SIG-M5 treated with dmso at 0.1 percent for 504 hours (cell line): Measurements from ENCODE around the gene EXOC4.
"Not testable (repeated sequence)": the region's sequence is repeated elsewhere in the genome, so short reads cannot be mapped to it uniquely, and the experiment has no call there.

Source experiments
- DNase-seq: peaks from one replicate; lab custom pipeline; 2025; ENCODE audit not compliant: unreplicated experiment; lab: John Stamatoyannopoulos, UW

Gene EXOC4

DNA sequence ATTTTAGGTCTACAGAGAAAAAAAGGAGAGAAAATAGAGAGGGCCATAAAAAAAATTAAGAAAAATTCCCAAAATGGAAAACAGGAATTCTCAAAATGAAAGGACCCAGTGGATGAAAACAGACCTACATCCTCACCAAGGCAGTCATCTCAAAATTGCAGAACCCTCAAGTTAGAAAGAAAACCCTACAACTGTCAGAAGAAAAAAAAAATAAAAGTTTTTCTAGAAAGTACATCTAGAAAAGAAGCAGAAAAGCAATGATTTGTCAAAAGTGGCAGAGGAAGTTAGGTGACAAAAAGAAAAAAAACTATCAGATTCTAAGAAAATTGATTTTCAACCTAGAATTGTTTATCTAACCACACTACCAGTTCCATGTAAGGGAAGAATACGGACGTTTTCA, 706.6 kb downstream of the EXOC4 start:
- no peak for DNase-seq

DNA sequence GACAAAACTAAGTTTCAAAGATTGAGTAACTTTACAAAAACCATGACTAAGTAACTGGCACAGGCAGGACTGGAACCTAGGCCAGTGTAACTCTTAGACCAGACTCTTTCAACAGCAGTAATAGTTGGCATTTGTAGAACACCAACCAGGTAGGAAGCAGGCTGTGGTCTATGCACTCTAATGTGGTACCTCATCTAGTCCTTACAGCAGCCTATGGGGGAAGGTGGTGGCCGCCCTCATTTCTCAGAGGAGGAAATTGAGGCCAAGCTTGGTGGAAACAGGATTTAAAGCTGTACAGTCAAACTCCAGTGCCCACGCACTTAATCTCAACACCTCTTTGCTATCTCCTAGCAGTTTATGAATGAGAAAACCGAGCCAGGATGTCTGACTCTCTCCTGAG, 708.8 kb downstream of the EXOC4 start:
- DNase-seq = no peak

DNA sequence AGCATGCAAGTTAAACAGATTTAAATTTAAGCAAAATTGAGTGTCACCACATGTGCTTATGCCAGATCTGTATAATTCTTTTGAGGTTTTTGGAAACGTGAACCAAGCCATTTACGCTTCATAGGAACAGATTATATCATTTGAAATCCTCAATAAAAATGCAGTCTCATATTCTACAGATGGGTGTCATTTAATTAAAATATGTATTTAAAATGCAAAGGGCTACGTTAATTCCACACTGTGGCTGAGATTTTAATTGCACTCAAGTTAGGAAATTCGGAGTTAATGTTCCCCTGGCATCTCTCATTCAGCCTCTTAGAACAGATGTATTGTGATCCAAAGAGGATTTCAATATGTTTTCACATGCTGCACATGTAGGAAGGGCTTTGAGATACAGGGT, 709.8 kb downstream of the EXOC4 start:
- DNase-seq = no peak

DNA sequence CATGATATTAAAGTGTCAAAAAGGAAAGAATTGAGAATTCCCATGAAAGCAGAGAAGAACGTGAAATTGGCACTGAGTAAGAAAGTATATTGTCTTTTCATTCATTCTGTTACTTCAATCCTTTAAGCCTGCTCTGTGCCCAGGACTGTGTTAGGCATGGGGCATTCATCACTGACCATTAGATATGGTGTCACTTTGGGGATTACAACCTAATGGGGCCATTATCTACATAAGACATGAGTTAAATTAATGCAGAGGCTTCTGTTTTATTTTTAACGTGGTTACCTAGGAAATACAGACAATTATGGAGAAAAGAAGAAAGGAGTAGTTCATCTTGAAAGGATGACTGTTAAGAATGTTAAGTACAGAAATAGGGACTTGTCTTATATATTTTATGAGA, 710.8 kb downstream of the EXOC4 start:
- DNase-seq = no peak

DNA sequence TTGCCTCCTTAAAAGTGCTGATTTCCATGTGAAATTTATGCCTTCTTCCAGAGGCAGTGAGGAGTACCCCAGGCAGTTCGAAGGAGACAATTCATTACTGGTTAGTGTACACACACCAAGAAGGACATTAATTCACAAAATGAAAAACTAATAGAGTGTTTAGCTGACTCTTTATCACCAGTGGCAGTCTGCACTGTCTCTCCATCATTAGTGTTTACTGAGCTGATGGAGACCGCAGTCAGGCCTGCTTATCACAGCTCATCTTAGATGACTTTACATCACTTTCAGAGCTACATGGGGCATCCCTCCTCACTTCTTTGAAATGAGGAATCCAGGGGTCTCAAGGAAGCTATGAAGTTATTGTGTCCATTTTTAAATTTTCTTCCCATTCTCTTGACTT, 718.7 kb downstream of the EXOC4 start:
- no peak for DNase-seq

DNA sequence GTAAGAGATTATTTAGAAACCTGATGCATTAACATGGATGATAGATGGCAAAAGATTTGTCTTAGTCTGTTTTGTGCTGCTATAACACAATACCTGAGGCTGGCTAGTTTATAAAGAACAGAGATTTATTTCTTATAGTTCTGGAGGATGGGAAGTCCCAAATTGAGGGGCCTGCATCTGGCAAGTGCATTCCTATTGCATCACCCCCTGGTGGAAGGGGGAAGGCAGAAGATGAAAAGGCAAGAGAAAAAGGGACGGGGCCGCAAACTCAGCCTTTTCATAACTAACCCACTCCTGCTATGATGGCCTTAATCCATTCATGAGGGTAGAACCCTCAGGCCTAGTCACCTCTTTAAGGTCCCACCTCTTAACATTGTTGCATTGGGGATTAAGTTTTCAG, 720.8 kb downstream of the EXOC4 start:
- DNase-seq = no peak

DNA sequence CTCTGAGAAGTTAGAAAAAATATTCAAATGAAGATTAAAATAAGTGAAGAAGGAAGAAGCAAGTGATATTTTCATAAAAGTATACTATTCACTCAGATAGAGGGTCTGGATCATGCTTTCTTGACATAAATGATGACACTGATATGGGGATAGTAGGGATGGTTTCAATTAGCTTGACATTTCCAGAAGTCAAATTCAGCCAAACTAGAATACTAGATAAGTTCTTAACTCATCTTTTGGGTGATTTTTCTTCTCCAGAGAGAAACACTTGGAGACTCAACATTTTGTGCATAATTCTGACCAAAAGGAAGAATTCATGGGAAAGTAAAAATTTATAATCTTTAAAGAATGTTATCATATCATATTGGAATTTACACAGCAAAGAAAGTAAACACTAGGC, 722.3 kb downstream of the EXOC4 start:
- no peak for DNase-seq

DNA sequence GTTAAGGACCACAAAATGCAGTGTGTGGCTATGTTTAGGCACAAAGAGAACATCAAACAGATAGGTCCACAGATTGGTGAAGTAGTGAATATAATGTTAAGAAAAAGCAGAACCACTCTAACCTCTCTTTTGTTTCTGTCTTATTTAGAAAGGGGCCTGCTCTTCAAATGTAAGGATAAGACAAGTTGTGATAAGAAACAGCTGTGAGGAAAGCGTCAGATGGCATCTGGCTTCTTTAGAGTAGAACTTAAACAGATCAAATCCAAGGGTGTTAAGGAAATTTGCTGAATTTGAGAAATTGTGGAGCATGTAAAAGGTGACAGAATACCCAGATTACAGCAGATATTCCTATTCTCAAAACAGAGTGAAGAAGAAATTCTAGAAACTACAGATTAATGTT, 723.3 kb downstream of the EXOC4 start:
- DNase-seq = no peak

DNA sequence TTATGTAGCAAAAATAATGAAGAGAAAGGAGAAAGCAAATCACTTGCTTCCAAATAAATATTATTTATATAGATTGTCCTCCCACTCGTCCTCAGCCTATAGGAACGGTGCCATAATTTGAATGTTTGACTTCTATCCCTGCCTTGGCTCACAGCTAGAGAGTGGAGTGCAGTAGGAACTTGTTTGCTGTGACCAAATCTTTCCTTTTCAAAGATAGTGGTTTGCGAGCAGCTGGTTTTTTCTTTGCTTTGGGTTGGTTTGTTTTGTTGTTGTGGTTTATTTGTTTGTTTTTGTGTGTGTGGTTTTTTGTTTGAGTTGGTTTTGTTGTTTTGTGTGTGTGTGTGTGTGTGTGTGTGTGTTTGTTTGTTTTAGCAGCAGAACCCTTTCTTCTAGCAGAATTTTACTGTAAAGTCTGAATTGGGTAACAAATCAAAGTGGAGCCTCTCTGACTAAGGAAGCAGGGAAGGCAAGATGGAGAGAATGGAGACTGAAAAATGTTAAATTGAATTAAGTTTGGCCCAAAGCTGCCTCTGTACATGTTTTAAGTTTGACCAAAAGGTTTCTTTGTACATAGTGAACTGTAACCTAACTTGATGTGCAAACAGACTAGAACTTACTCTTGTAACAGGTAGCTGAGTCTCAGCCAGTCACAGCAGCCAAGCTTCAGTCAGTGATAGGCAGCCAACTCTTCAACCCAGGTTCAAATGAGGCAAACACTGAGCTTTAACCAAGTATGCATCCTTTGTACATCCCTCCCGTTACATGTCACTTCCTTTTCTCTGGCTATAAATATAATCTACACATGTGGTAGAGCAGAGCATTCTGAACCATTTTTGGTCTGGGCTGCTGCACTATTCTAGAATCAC, 724.8 kb downstream of the EXOC4 start:
- no peak for DNase-seq

DNA sequence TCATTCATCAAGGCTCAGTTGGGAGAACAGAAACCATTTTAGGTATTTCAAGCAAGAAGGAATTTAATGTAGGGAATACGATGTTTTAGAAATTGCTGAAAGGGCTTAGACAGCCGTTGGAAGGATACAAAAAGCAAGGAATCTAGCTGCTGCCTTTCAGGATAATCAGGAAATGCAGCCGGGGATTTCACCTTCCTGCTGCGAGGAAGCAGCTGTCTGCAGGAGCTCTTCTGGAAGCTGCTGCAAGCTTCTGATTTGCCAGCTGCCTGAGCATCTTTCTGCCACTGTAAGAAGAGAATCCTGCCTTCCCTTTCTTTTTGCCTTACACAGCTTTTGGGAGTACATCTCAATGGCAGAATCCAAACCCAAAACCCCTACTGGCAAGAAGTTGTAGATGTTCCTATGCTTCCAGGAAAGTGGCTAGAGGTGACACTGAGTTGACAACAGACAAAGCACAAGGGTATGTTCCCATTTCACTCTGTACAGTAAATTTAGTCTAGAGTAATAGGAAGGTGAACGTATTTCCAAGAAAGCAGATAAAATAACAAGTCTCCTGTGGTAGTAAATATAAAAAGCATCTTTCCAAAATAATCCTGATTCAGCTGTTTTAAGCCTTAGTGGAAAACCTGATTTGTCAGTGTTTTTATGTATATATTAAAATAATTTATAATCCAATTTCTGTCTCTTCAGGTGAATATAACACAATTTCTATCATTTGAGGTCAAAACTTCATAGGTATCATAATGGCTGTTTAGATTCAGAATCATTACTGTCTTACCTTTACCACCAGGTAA, 725.8 kb downstream of the EXOC4 start:
- DNase-seq = no peak

DNA sequence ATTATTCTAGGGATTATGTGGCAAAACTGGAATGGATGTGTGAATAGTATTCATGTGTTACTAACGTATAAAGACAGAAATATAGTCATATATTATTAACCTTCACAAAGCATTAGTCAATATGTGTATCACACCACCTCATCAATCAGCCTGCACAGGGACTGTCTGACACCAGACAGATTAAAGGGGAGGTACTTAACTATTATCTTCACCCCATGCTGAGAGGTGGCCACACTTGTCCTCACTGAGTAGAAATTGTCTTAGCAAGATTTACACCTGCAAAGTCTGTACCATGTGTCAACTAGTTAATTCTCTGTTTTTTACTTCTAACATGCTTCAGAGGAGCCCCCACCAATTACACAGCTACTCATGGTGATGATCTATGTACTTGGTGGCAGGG, 727.9 kb downstream of the EXOC4 start:
- DNase-seq = no peak

DNA sequence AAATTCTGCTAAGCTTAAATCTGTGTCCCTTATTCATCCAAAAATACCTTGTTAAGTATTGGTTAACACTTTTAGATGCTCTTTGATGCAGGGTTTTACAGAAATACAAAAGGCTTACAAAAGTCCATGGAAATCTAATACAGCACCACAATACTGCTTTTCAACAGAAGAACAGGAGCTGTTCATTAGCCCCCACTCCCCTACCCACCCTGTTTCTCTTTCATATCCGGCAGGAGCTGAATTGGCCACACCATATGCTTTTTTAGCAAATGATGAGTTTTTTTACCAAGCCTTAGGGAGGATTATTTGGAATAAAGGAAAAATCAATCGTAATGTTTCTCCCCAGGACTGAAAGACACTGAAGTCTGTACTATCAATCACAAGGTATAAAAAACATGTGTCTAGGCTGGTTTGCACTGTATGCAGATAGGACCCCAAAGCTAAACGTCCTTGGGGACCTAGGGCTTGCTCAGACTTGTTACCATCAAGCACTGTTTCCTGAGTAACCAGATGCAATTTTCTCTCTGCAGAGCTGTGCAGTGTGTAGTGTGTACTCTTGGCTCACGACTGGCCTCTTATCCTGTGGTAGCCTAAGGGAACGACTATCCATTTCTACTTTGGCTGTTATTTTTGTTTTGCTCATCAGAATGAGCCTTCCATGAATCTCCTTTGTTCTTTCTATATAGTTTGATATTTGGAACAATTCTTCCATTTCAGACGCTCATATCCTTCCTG, 731.0 kb downstream of the EXOC4 start:
- DNase-seq = no peak

DNA sequence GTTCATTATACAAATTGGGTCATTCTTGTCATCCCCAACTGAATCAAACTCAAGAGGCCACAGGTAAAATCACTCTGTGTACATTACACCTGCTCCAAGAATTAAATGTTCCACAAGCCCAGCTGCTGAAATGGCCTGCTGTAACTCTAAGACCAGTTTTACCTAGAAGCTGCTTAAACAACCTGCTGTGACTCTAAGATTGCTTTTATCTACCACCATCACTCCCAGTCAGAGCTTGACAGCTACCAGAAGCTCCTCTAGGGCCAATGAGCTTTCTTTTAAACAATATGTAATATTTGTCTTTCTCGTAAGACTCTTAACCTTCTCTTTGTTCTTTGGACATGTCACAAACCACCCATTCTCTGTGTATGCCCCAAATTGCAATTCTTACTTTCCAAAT, 732.4 kb downstream of the EXOC4 start:
- DNase-seq = no peak

DNA sequence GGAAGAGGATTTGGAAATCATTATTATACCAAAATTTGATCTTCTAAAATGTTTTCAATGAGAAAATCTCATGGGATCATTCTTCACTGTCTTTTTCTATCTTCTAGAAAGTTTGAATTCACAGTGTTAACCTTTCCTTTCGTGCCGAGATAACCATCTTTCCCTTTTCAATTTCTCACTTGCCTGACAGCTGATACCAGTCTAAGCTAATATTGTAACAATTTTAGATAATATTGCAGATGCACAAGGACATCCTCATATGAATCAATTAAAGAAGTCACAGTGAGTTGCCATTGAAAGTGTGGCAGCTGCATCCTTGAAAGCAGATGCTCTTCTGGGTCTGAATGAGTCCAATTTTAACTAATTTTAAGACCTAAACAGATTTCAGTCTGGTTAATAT, 734.7 kb downstream of the EXOC4 start:
- no peak for DNase-seq

DNA sequence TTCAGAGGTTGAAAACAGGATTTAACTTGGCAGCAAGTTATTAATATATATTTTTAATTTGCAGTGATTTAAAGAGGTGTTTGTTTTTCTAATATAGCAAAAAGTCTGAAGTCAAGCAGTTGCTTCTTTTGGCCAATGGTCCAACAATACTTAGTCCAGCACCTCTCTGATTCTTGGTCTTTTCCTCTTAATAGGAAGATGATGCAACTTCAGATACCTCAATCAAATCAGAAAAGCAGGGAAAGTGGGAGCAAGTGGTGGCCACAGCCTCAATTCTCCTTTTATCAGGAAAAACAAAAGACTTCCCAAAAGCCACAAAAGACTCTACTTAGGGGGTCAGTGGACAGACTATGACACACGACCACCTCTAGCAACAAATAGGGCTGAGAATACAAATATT, 740.7 kb downstream of the EXOC4 start:
- DNase-seq = no peak

DNA sequence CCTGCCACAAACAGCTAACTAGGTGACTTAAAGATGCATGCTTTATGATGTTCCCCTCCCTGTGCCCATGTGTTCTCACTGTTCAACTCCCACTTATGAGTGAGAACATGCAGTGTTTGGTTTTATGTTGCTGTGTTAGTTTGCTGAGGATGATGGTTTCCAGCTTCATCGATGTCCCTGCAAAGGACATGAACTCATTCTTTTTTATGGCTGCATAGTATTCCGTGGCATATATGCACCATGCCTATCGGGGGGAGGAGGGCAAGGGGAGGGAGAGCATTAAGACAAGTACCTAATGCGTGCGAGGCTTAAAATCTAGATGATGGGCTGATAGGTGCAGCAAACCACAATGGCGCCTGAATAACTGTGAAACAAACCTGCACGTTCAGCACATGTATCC, 741.2 kb downstream of the EXOC4 start:
- not testable (repeated sequence) for DNase-seq

DNA sequence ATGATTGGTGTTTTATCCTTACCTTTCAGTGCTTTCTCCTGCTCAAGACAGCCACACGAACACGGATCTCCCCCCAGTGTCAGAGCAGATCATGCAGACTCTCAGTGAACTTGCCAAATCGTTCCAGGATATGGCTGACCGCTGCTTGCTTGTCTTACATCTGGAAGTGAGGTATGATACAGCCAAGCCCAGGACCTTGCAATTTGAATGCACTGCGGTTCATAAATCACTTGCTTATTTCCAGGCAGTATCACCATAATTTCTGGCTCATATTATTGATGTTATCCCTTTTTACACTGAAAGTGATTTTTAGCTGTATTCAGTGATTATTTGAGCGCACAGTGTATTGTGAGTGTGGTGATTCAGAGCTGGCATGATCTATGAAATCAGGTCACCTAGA, 744.6 kb downstream of the EXOC4 start:
- no peak for DNase-seq

DNA sequence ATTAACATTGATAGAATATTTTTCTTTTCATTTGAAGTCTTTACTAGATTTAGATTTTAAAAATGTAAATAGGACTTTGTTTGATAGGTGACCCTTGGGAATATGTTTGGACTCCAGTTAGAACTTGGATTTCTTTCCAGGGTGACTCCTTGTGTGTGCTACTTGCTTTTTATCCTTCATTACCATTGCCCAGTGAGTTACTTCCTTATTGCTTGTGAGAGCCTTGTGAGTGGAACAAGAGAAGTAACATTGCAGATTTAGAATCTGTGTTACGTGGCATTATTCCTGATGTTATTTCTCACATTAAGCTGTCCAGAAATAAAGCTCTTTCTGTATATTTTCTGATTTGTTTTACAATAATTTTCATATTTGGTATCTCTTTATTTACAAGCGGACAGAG, 746.3 kb downstream of the EXOC4 start:
- no peak for DNase-seq

DNA sequence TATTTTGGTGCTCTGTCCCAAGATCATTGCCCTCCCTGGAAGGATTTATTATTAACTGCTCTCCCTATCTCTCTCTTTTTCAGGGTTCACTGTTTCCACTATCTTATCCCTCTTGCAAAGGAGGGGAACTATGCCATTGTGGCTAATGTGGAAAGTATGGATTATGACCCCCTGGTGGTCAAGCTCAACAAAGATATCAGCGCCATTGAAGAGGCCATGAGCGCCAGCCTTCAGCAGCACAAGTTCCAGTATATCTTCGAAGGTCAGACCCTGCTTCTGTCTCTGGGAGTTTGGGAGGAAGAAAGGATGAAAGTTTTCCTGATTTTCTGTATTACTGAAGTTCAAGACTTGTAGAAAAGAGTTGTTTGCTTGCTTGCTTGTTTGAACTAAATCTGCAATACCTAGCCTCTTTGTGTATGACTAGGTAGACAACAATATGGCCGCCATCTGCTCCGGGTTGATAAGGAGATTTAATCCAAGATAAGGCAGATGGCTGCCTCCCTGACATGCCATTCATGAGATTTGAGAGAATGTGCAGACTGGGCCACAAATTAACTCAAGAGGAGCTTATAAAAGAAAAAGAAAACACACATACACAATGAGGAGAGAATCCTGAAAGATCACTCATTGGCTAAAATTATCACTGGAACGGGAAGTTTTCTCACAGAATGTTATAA, 752.1 kb downstream of the EXOC4 start:
- DNase-seq = no peak

DNA sequence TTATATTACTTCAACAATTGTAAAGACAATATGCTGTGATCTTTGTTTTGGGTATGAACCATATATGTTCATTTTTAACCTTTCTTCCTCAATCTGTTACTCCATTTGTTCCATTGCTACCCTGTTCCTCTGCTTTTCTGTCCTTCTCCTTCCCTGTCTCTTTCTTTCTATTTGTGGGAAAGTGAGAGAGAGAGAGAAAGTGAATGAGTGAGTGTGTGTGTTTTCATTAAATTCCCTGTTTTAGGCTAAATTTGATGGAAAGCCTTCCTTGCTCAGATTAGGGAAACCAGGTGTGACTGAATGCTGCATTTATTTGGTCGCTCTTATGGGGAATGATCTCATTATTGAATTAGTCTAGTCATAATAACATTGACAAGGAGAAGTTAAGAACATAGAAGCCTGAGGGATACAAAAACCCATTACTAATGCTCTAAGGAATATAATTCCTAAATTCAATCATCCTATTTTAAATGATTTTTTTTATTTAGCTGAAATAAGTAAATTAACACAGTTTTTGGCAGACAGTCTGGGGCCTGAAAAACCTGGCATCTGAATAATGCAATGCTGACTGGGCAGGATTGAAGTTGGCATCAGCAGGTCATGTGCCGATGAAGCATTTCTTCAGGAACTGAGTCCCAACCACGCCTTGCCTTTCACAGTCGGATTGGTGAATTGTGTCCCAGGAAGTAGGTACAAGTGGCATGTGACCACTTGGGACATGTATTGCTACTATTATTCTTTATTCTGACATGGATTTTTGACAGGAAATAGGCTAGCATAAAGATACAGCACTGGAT, 756.6 kb downstream of the EXOC4 start:
- no peak for DNase-seq
